ENCODE results near the gene SLC25A10.
"Not testable (repeated sequence)": the region's sequence is repeated elsewhere in the genome, so short reads cannot be mapped to it uniquely, and the experiment has no call there.

SLC25A10 gene

GRCh38 chr17:81675515-81676221 lies 36.4 kb upstream of the SLC25A10 start:
- H3K9ac ChIP-seq (ENCODE audit: low read depth, low read length); H3K4me1 ChIP-seq (ENCODE audit: control insufficient read depth, insufficient read depth, low read length); H3K4me3 ChIP-seq (ENCODE audit: low read depth, low read length); H3K27me3 ChIP-seq (ENCODE audit: control insufficient read depth, insufficient read depth, low read length); H3K27ac ChIP-seq (ENCODE audit: low read depth, low read length); H3K9me3 ChIP-seq (ENCODE audit: control insufficient read depth, insufficient read depth, low read length): not testable (repeated sequence)
- peaks cover 38% of the 10 kb centered on the region for H3K36me3 ChIP-seq (ENCODE audit: control insufficient read depth, insufficient read depth, low read length)

GRCh38 chr17:81676906-81677305 lies 35.2 kb upstream of the SLC25A10 start:
- Histone ChIP-seq H3K4me1 (ENCODE audit: control insufficient read depth, insufficient read depth, low read length) (no peaks in the 10 kb centered on the region), H3K9me3 (ENCODE audit: control insufficient read depth, insufficient read depth, low read length) (no peaks in the 10 kb centered on the region), H3K36me3 (ENCODE audit: control insufficient read depth, insufficient read depth, low read length) (peaks cover 35% of the 10 kb centered on the region), H3K27me3 (ENCODE audit: control insufficient read depth, insufficient read depth, low read length) (no peaks in the 10 kb centered on the region), H3K27ac (ENCODE audit: low read depth, low read length) (no peak overlapping the region), H3K4me3 (ENCODE audit: low read depth, low read length) (no peak overlapping the region), H3K9ac (ENCODE audit: low read depth, low read length) (no peak overlapping the region)

- no peaks in the 10 kb centered on the region for H3K27me3 ChIP-seq (ENCODE audit: control insufficient read depth, insufficient read depth, low read length)
- H3K9me3 ChIP-seq (ENCODE audit: control insufficient read depth, insufficient read depth, low read length) = no peaks in the 10 kb centered on the region
- no peak overlapping the region for H3K27ac ChIP-seq (ENCODE audit: low read depth, low read length)
- H3K9ac ChIP-seq (ENCODE audit: low read depth, low read length) = no peak overlapping the region
- peaks cover 9% of the 10 kb centered on the region; the same call in 1 of the 2 replicates for H3K36me3 ChIP-seq (ENCODE audit: control insufficient read depth, insufficient read depth, low read length)
- peaks cover 9% of the 10 kb centered on the region for H3K4me1 ChIP-seq (ENCODE audit: control insufficient read depth, insufficient read depth, low read length)
- no peak overlapping the region for H3K4me3 ChIP-seq (ENCODE audit: low read depth, low read length)
These were observed 31.9 kb upstream of the SLC25A10 start for GRCh38 chr17:81680150-81680549.

- peaks cover 24% of the 10 kb centered on the region for H3K36me3 ChIP-seq (ENCODE audit: control insufficient read depth, insufficient read depth, low read length)
These were observed 30.4 kb upstream of the SLC25A10 start for GRCh38 chr17:81681672-81682071.

GRCh38 chr17:81682565-81683207 lies 29.4 kb upstream of the SLC25A10 start:
- Histone ChIP-seq H3K9me3 (ENCODE audit: control insufficient read depth, insufficient read depth, low read length) (no peaks in the 10 kb centered on the region), H3K4me3 (ENCODE audit: low read depth, low read length) (peak overlapping the region; percentile 94), H3K9ac (ENCODE audit: low read depth, low read length) (peak overlapping the region; percentile 71), H3K36me3 (ENCODE audit: control insufficient read depth, insufficient read depth, low read length) (peaks cover 34% of the 10 kb centered on the region), H3K4me1 (ENCODE audit: control insufficient read depth, insufficient read depth, low read length) (peaks cover 9% of the 10 kb centered on the region), H3K27me3 (ENCODE audit: control insufficient read depth, insufficient read depth, low read length) (no peaks in the 10 kb centered on the region), H3K27ac (ENCODE audit: low read depth, low read length) (no peak overlapping the region)

More at GRCh38 chr17:81681672-81682071, 30.4 kb upstream of the SLC25A10 start:
- H3K9me3 ChIP-seq (ENCODE audit: control insufficient read depth, insufficient read depth, low read length) = no peaks in the 10 kb centered on the region
- peaks cover 9% of the 10 kb centered on the region for H3K4me1 ChIP-seq (ENCODE audit: control insufficient read depth, insufficient read depth, low read length)
- no peak overlapping the region for H3K27ac ChIP-seq (ENCODE audit: low read depth, low read length)
- H3K4me3 ChIP-seq (ENCODE audit: low read depth, low read length) = no peak overlapping the region
- H3K27me3 ChIP-seq (ENCODE audit: control insufficient read depth, insufficient read depth, low read length) = no peaks in the 10 kb centered on the region
- no peak overlapping the region for H3K9ac ChIP-seq (ENCODE audit: low read depth, low read length)

- Histone ChIP-seq H3K36me3 (ENCODE audit: control insufficient read depth, insufficient read depth, low read length) (peaks cover 39% of the 10 kb centered on the region), H3K27me3 (ENCODE audit: control insufficient read depth, insufficient read depth, low read length) (no peaks in the 10 kb centered on the region), H3K27ac (ENCODE audit: low read depth, low read length) (peak overlapping the region; percentile 81), H3K9me3 (ENCODE audit: control insufficient read depth, insufficient read depth, low read length) (no peaks in the 10 kb centered on the region), H3K9ac (ENCODE audit: low read depth, low read length) (peak overlapping the region; percentile 71), H3K4me3 (ENCODE audit: low read depth, low read length) (peak overlapping the region; percentile 94), H3K4me1 (ENCODE audit: control insufficient read depth, insufficient read depth, low read length) (peaks cover 9% of the 10 kb centered on the region)
These were observed 28.9 kb upstream of the SLC25A10 start for GRCh38 chr17:81683208-81683583.

- Histone ChIP-seq H3K36me3 (ENCODE audit: control insufficient read depth, insufficient read depth, low read length) (peaks cover 45% of the 10 kb centered on the region), H3K9ac (ENCODE audit: low read depth, low read length) (peak within 1 kb of the TSS; percentile 71), H3K27ac (ENCODE audit: low read depth, low read length) (peak within 1 kb of the TSS; percentile 81), H3K27me3 (ENCODE audit: control insufficient read depth, insufficient read depth, low read length) (no peaks in the 10 kb centered on the region), H3K9me3 (ENCODE audit: control insufficient read depth, insufficient read depth, low read length) (no peaks in the 10 kb centered on the region), H3K4me3 (ENCODE audit: low read depth, low read length) (peak within 1 kb of the TSS; percentile 94), H3K4me1 (ENCODE audit: control insufficient read depth, insufficient read depth, low read length) (peaks cover 9% of the 10 kb centered on the region)
These were observed 28.3 kb upstream of the SLC25A10 start, which contains the start of the genes ARL16 and HGS for GRCh38 chr17:81683584-81684441. TSS of gene ARL16 (minus strand) at chr17:81683797. CDS start at chr17:81683753, 44 bp downstream. TSS of gene HGS (plus strand) at chr17:81684011. CDS start at chr17:81684067, 56 bp downstream.

GRCh38 chr17:81684442-81684911 lies 27.6 kb upstream of the SLC25A10 start:
- H3K36me3 ChIP-seq (ENCODE audit: control insufficient read depth, insufficient read depth, low read length) = peaks cover 52% of the 10 kb centered on the region
- peak overlapping the region; percentile 81 for H3K4me3 ChIP-seq (ENCODE audit: low read depth, low read length)
- peaks cover 9% of the 10 kb centered on the region for H3K4me1 ChIP-seq (ENCODE audit: control insufficient read depth, insufficient read depth, low read length)
- H3K9ac ChIP-seq (ENCODE audit: low read depth, low read length) = peak overlapping the region; percentile 48
- no peaks in the 10 kb centered on the region for H3K27me3 ChIP-seq (ENCODE audit: control insufficient read depth, insufficient read depth, low read length)
- no peaks in the 10 kb centered on the region for H3K9me3 ChIP-seq (ENCODE audit: control insufficient read depth, insufficient read depth, low read length)
- H3K27ac ChIP-seq (ENCODE audit: low read depth, low read length) = peak overlapping the region; percentile 65

- Histone ChIP-seq H3K27ac (ENCODE audit: low read depth, low read length) (no peak overlapping the region), H3K27me3 (ENCODE audit: control insufficient read depth, insufficient read depth, low read length) (no peaks in the 10 kb centered on the region), H3K36me3 (ENCODE audit: control insufficient read depth, insufficient read depth, low read length) (peaks cover 58% of the 10 kb centered on the region), H3K4me3 (ENCODE audit: low read depth, low read length) (peak overlapping the region; percentile 81), H3K4me1 (ENCODE audit: control insufficient read depth, insufficient read depth, low read length) (peaks cover 9% of the 10 kb centered on the region), H3K9me3 (ENCODE audit: control insufficient read depth, insufficient read depth, low read length) (no peaks in the 10 kb centered on the region), H3K9ac (ENCODE audit: low read depth, low read length) (no peak overlapping the region)
These were observed 27.0 kb upstream of the SLC25A10 start for GRCh38 chr17:81685108-81685507.

- Histone ChIP-seq H3K27me3 (ENCODE audit: control insufficient read depth, insufficient read depth, low read length) (no peaks in the 10 kb centered on the region), H3K9ac (ENCODE audit: low read depth, low read length) (no peak overlapping the region), H3K9me3 (ENCODE audit: control insufficient read depth, insufficient read depth, low read length) (no peaks in the 10 kb centered on the region), H3K4me3 (ENCODE audit: low read depth, low read length) (no peak overlapping the region), H3K36me3 (ENCODE audit: control insufficient read depth, insufficient read depth, low read length) (peaks cover 66% of the 10 kb centered on the region), H3K4me1 (ENCODE audit: control insufficient read depth, insufficient read depth, low read length) (peaks cover 9% of the 10 kb centered on the region), H3K27ac (ENCODE audit: low read depth, low read length) (no peak overlapping the region)
These were observed 25.5 kb upstream of the SLC25A10 start for GRCh38 chr17:81686614-81687013.
